GM19238 (cell line): ENCODE measurements around the gene CPNE2.
A peak's percentile ranks its signal among the peaks of the same experiment; 100 is the strongest.
"Not testable (repeated sequence)": the region's sequence is repeated elsewhere in the genome, so short reads cannot be mapped to it uniquely, and the experiment has no call there.

ENCODE experiments used
- DNase-seq: peaks from one replicate; pipeline ENCODE4 v3.0.0; 2011; ENCODE audit warnings: low spot score; ENCODE audit not compliant: insufficient read length

The CPNE2 gene

DNA sequence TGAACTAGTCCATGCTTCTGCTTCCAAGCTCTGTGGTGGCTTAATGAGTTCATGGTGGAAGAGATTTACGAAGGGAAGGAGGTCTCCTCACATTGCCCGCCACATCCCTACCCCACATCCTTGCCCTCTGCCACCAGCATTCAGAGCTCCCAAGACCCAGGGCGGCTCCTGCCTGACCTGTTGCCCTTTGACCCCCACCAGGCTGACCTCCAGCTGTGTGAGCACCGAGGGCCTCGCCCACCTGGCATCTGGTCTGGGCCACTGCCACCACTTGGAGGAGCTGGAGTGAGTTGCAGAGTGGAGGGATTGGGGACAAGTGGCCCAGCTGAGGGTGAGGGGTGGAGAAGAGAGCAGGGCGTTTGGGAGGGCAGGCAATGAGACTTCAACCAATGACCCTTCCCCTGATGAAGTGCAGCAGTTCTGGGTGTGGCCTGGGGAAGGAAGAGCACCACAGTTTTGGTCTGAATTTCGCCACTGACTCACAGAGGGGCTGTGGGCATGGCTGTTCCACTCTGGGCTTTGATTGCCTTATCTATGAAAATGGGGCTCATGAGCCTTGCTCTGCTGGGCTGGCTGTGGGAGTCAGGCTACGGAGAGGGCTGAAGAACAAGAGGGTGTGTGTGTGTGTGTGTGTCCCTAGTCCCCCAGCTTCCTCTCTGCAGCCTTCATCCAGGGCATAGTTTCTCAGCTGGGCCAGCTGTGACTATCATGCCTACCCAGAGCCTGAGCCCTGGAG lies 22.6 kb upstream of the CPNE2 start:
- no peak for DNase-seq

- DNase-seq = no peak
These were observed 22.0 kb upstream of the CPNE2 start for GRCh38 chr16:57070424-57070823.

GRCh38 chr16:57071081-57071732 lies 21.2 kb upstream of the CPNE2 start:
- DNase-seq = not testable (repeated sequence)

DNA sequence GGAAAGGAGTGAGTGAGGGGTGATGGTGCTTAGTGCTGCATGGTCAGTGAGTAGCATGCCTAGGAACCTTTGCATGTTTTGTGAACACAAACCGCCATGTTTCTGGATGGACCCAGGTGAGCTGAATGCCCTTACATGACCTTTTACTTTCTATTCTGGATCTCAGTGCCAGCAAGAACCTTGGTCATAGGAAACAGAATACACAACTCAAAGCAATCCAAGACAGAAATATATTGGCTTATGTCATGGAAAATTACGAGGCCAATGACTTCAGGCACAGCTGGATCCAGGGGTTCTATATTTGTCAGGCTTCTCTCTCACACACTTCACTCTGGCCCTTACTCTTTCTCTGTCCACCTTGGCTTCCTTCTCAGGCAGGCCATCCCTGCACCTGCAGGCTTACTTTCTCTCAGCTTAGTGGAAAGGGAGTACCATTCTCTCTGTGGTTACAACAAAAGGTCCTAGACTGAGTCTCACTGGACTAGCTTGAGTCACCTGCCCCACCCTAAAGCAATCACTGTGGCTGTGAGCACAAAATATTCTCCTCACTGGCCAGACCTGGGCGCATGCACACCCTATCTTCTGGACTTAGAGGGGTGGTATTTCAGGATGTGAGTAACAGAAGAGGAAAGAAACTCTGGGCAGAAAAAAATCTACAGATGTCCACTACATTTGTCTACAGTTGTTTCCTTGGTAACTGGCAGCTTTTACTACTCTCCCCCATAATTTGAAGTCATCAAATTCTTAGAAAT lies 20.4 kb upstream of the CPNE2 start:
- DNase-seq = no peak

- DNase-seq = no peak
These were observed 19.6 kb upstream of the CPNE2 start for GRCh38 chr16:57072616-57073275.

DNA sequence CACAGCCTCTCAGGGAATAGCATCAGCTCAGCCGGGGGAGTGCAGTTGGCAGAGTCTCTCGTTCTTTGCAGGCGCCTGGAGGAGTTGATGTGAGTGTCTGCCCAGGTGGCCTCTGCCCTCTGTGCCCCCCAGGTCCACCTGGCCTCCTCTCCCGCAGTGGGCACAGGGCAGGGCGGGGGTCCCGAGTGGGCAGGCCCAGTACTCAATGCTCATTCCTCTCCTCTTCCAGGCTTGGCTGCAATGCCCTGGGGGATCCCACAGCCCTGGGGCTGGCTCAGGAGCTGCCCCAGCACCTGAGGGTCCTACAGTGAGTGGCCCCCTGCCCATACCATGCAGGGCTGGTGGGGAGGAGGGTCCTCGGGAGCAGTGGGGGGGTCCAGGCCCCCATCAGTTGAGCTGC lies 14.7 kb upstream of the CPNE2 start:
- DNase-seq = no peak

DNA sequence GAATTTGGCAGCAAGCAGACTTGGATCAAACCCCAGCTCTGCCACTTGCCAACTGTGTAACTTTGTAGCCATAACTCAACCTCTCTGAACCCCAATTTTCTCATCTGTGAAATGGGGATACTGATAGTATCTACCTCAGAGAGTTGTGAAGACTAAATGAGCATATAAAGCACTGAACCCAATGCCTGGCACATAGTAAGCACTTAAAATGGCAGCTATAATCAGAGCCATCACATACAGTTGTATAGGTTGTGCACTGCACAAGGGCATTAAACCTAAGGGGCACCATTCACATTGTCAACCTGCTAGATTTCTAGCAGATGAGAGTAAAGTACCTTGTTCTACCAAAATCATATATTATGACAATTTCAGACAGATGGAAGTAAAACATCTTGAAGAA lies 10.6 kb upstream of the CPNE2 start:
- DNase-seq = no peak

DNA sequence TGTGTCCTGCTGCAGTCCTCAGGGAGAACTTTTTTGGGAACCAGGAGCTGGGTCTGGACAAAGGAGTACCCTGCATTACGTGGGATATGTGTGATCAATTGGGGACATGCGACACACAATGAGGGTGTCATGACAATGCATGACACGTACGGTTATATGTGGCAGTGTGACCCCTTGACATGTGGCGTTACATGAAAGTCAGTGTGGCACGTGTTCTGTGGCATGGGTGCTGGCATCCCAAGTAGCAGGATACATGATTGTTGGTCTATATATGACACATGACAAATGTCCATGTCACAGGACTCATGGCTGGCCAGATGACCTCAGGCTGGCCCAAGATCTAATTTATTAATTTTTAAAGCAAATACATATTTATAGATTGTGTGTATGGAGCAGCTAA lies 9.7 kb upstream of the CPNE2 start:
- no peak for DNase-seq

DNA sequence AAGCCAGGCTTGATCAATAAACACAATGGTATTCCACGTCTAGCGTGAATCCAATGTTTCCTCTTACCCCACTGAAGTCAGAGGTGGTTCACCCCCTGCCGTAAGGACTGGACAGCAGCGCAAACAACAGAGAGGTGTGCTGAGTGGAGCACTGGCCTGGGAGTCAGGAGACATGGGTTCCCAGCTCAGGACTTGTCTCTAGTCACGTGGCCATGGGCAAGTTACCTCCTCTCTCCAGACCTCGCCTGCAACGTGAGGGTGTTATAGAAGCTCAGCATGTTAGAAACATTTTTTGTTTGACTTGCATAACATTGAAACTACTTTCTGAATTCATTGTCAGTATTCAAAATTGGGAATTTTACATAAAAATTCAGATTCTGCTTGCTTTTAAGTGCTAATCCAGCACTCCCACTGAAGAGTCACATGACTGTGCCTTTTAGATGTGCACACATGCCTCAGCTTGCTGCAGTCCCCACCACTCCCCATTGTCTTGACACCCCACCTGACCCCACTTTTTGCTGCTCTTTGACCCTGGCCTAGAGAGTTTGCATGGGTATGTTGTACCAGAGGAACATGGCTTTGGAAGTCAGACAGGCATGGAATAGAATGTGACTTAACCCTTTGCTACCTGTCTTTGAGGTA lies 8.8 kb upstream of the CPNE2 start:
- DNase-seq = no peak

GRCh38 chr16:57084257-57084770 lies 8.1 kb upstream of the CPNE2 start:
- DNase-seq = peak; percentile 89

DNA sequence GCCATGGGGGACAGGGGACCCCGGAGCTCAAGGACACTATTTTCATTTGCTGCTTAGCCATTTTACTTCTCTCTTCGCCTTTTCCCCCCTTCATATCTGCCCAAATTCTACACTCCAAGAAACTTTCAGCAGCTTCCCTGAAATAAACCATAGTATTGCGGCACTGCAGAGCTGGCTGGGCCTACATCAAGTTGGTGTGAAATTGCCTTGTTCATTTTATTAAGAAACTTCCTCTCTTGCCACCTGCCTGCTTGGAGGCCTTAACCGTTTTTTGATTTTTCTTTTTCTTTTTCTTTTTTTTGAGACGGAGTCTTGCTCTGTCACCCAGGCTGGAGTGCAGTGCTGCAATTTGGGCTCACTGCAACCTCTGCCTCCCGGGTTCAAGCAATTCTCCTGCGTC lies 7.4 kb upstream of the CPNE2 start:
- DNase-seq = no peak

- no peak for DNase-seq
These were observed 5.4 kb upstream of the CPNE2 start for GRCh38 chr16:57087003-57087402.

DNA sequence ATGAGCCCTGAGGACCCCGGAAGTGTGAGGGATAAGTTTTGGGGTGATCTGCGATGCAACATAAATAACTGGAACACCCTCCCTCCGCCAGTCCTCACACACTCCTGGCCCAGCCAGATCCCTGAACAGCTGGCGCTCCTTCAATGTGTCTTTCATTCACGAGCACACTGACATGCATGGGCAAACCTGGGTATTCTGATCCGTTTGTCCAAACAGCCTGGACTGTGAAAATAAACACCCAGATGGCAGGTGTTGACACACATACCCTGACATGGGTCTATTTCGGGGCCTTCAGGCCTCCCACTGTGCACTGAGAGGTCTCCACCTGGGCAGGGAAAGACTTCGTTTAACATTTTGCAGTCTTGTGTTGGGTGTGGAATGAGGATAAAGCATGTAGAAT lies 3.0 kb upstream of the CPNE2 start:
- no peak for DNase-seq

- DNase-seq = no peak
These were observed 996 bp upstream of the CPNE2 start for GRCh38 chr16:57091200-57091974.

DNA sequence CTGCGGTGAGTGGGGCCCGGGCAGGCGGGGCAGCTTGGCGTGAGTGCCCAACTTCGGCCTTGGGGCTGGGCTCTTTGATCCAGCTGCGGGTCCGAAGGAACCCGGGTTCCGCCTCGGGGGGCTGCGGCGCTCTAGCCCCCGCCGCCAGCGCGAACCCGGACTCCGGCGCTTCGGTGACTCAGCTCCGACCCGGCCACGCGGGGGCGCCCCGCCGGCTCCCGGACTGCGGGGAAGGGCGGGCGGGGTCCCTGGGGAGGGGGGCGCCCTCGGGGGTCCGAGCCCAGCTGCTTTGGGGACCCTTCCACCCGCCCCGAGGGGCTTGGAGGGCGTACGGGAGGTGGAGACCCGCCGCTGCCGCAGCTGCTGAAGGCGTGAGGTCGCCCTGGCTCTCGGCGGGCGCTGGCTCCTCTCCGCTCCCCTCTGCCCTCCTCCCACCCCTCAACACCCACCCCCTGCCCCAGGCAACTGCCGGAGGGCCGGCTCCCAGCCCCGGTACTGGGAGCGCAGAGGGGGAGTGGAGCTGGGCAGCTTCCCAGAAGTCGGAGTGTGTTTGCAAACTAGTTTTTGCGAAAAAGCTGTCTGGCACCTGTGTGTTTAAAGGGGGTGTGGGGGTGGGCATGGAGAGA lies 516 bp downstream of the CPNE2 start:
- peak; percentile 53 for DNase-seq

GRCh38 chr16:57093666-57094564 lies 1.5 kb downstream of the CPNE2 start:
- no peak for DNase-seq

GRCh38 chr16:57094911-57095310 lies 2.5 kb downstream of the CPNE2 start:
- no peak for DNase-seq

GRCh38 chr16:57096192-57096591 lies 3.8 kb downstream of the CPNE2 start:
- no peak for DNase-seq

- no peak for DNase-seq
These were observed 4.4 kb downstream of the CPNE2 start for GRCh38 chr16:57096793-57097192.
